ENCODE data around the gene ACTR10. TPM values are rescaled to one million over a fixed set of nuclear protein-coding genes. Genes with fewer than 3 reads are reported as not detected.

ACTR10 gene
- total RNA-seq, 2 experiments from 2014 or later: 30.3 to 36.5 TPM

GRCh38 chr14:58272588-58273372, 72.8 kb downstream of the ACTR10 start:
- H3K36me3 Mint-ChIP-seq (ENCODE audit: low read depth): peaks cover 60% of the 10 kb centered on the region
- no peak for TF ChIP-seq CTCF (IDR thresholded peaks at IDR 0.05)
- CTCF ChIA-PET: interaction anchor here (1.2 to 1.5 kb wide), 2 partner anchors 8 to 68 kb away, joined by 3 read pairs; no protein-coding TSS in a partner anchor
- H3K27me3 Mint-ChIP-seq: no peaks in the 10 kb centered on the region
- H3K9me3 Mint-ChIP-seq: no peaks in the 10 kb centered on the region
- intact Hi-C loops (cut with micrococcal nuclease): no loop called here
- POLR2A ChIA-PET: interaction anchor here (1.0 to 4.0 kb wide), 4 partner anchors 8 to 68 kb away, joined by 3 to 23 read pairs (median 11); partner anchors contain the start of genes ARID4A and PSMA3
- H3K27ac Mint-ChIP-seq: peak overlapping the region; percentile 49
- no peak for ATAC-seq
- no peak overlapping the region for H3K4me3 Mint-ChIP-seq
- DNase-seq: no peak
- peaks cover 41% of the 10 kb centered on the region for H3K4me1 Mint-ChIP-seq (ENCODE audit: low read depth)

GRCh38 chr14:58274881-58275280, 74.9 kb downstream of the ACTR10 start:
- TF ChIP-seq CTCF (IDR thresholded peaks at IDR 0.05): no peak
- Mint-ChIP-seq H3K4me1 (ENCODE audit: low read depth) (peaks cover 47% of the 10 kb centered on the region), H3K9me3 (no peaks in the 10 kb centered on the region), H3K36me3 (ENCODE audit: low read depth) (peaks cover 65% of the 10 kb centered on the region), H3K27ac (peak overlapping the region; percentile 95), H3K4me3 (no peak overlapping the region), H3K27me3 (no peaks in the 10 kb centered on the region)
- ChIA-PET POLR2A (interaction anchor here (0.6 to 4.0 kb wide), 3 partner anchors 10 to 163 kb away, joined by 4 to 23 read pairs (median 18); partner anchors contain the start of gene ARID4A), CTCF (interaction anchor here (0.7 to 2.0 kb wide), 4 partner anchors 9 to 153 kb away, joined by 3 to 4 read pairs (median 3); partner anchors contain the start of gene KIAA0586)
- DNase-seq (no peak), ATAC-seq (no peak)
- intact Hi-C loops (cut with micrococcal nuclease): no loop called here

GRCh38 chr14:58275527-58276190, 75.7 kb downstream of the ACTR10 start:
- H3K27me3 Mint-ChIP-seq: no peaks in the 10 kb centered on the region
- ChIA-PET CTCF (interaction anchor here (1.1 to 2.0 kb wide), 3 partner anchors 21 to 152 kb away, joined by 3 to 4 read pairs (median 3); partner anchors contain the start of gene KIAA0586), POLR2A (interaction anchor here (1.6 to 4.0 kb wide), 3 partner anchors 11 to 23 kb away, joined by 4 to 23 read pairs (median 18); partner anchors contain the start of gene ARID4A)
- H3K4me1 Mint-ChIP-seq (ENCODE audit: low read depth): peaks cover 45% of the 10 kb centered on the region
- intact Hi-C loops (cut with micrococcal nuclease): no loop called here
- H3K4me3 Mint-ChIP-seq: peak overlapping the region; percentile 1
- H3K27ac Mint-ChIP-seq: peak overlapping the region; percentile 95
- no peak for TF ChIP-seq CTCF (IDR thresholded peaks at IDR 0.05)
- H3K36me3 Mint-ChIP-seq (ENCODE audit: low read depth): peaks cover 64% of the 10 kb centered on the region
- peak; percentile 26 for ATAC-seq
- H3K9me3 Mint-ChIP-seq: no peaks in the 10 kb centered on the region
- DNase-seq: no peak

GRCh38 chr14:58276208-58276607, 76.3 kb downstream of the ACTR10 start:
- POLR2A ChIA-PET: interaction anchor here (0.9 to 3.1 kb wide), 3 partner anchors 12 to 120 kb away, joined by 3 to 23 read pairs (median 4); no protein-coding TSS in a partner anchor
- H3K4me1 Mint-ChIP-seq (ENCODE audit: low read depth): peaks cover 49% of the 10 kb centered on the region
- intact Hi-C loops (cut with micrococcal nuclease): no loop called here

More at GRCh38 chr14:58276208-58276607, 76.3 kb downstream of the ACTR10 start:
- peaks cover 68% of the 10 kb centered on the region for H3K36me3 Mint-ChIP-seq (ENCODE audit: low read depth)
- peak overlapping the region; percentile 95 for H3K27ac Mint-ChIP-seq
- CTCF ChIA-PET: interaction anchor here (1.2 to 2.0 kb wide), 2 partner anchors 22 to 152 kb away, joined by 3 to 4 read pairs; partner anchors contain the start of gene KIAA0586
- no peaks in the 10 kb centered on the region for H3K27me3 Mint-ChIP-seq
- H3K9me3 Mint-ChIP-seq: no peaks in the 10 kb centered on the region
- H3K4me3 Mint-ChIP-seq: no peak overlapping the region
- ATAC-seq (peak; percentile 55), DNase-seq (no peak)
- TF ChIP-seq CTCF (IDR thresholded peaks at IDR 0.05): no peak

All from activated CD8-positive, alpha-beta T cell treated with anti-CD3 and anti-CD28 coated beads for 36 hours (primary cell).